Caco-2 (cell line): ENCODE data around the gene RORC. TPM values are rescaled to one million over a fixed set of nuclear protein-coding genes. Genes with fewer than 3 reads are reported as not detected.
"Not testable (repeated sequence)": the region's sequence is repeated elsewhere in the genome, so short reads cannot be mapped to it uniquely, and the experiment has no call there.

ENCODE experiments used
- BruUV-seq: library from RNA; stranded (reverse); fragments of 400-500 nt; replicated peaks from 2 replicates; lab custom pipeline; 2021; lab: Mats Ljungman, UMichigan
- CTCF ChIA-PET: fragments of 300-600 bp; sonication (Branson Sonifier 250); formaldehyde crosslinking; loops from one replicate; lab custom pipeline; 2022; ENCODE audit warnings: antibody characterized with exemption; lab: Charles Lee
- POLR2A ChIA-PET: fragments of 300-600 bp; sonication (Branson Sonifier 250); formaldehyde crosslinking; loops from one replicate; lab custom pipeline; 2022; ENCODE audit warnings: antibody characterized with exemption; lab: Charles Lee
- DNase-seq, 2 experiments: peaks; one replicate each; pipeline versions ENCODE4 v3.0.0 to v3.0.0-alpha.2; 2020 to 2022
- H3K27me3 ChIP-seq: replicated peaks from 2 replicates; pipeline ENCODE4 v1.6.0; 2011; ENCODE audit warnings: low read length; ENCODE audit not compliant: control insufficient read depth, insufficient read depth
- H3K36me3 ChIP-seq: 2 replicates; pipeline ENCODE4 v1.5.1; 2011; ENCODE audit warnings: low read length; ENCODE audit not compliant: control insufficient read depth, insufficient read depth
- H3K4me1 ChIP-seq: fragments of 250-450 bp; sonication (Bioruptor Pico); 2 replicates; pipeline ENCODE4 v1.5.1; 2020; ENCODE audit warnings: mild to moderate bottlenecking
- H3K4me3 ChIP-seq: 2 replicates; pipeline ENCODE4 v1.5.1; 2011; ENCODE audit warnings: low read depth, mild to moderate bottlenecking, control low read depth, low read length
- H3K9me3 ChIP-seq: fragments of 250-450 bp; sonication (Bioruptor Pico); 2 replicates; pipeline ENCODE4 v1.5.1; 2020; ENCODE audit warnings: mild to moderate bottlenecking, moderate library complexity
- H3K27ac Mint-ChIP-seq: one replicate; pipeline ENCODE4 v1.8.0; 2022; ENCODE audit warnings: mixed read lengths; ENCODE audit not compliant: unreplicated experiment
- H3K27me3 Mint-ChIP-seq: one replicate; pipeline ENCODE4 v1.8.0; 2022; ENCODE audit warnings: mixed read lengths; ENCODE audit not compliant: insufficient read depth, unreplicated experiment
- H3K36me3 Mint-ChIP-seq: one replicate; pipeline ENCODE4 v1.8.0; 2022; ENCODE audit warnings: mild to moderate bottlenecking, mixed read lengths; ENCODE audit not compliant: insufficient read depth, unreplicated experiment
- H3K4me1 Mint-ChIP-seq: one replicate; pipeline ENCODE4 v1.8.0; 2022; ENCODE audit warnings: low read depth, mixed read lengths; ENCODE audit not compliant: unreplicated experiment
- H3K4me3 Mint-ChIP-seq: one replicate; pipeline ENCODE4 v1.8.0; 2022; ENCODE audit warnings: mild to moderate bottlenecking, moderate library complexity, mixed read lengths; ENCODE audit not compliant: unreplicated experiment
- H3K9me3 Mint-ChIP-seq: one replicate; pipeline ENCODE4 v1.8.0; 2022; ENCODE audit warnings: mixed read lengths; ENCODE audit not compliant: unreplicated experiment
- CTCF ChIP-seq, 2 experiments: fragments of 200-600 bp in 1 of 2; IDR thresholded peaks; 1 replicate in 1 of 2; 2 replicates in 1 of 2; pipeline versions ENCODE4 v1.5.1 to v1.8.0; 2011 to 2022; ENCODE audit warnings: antibody characterized with exemption in 1 of 2, control low read depth in 1 of 2, inconsistent platforms in 1 of 2, low read depth in 1 of 2, low read length in 1 of 2, mild to moderate bottlenecking in 1 of 2, moderate library complexity in 1 of 2; ENCODE audit not compliant: insufficient read depth in 1 of 2, severe bottlenecking in 1 of 2, unreplicated experiment in 1 of 2
- intact Hi-C: fragments of 100-400 bp; cut with micrococcal nuclease; formaldehyde crosslinking; loops from one replicate; pipeline ENCODE4 v1.10.0; 2022; ENCODE audit not compliant: unreplicated experiment
- total RNA-seq: library from RNA; stranded (reverse); gene quantifications from 2 replicates; pipeline ENCODE4 v1.2.3, GENCODE V29; 2022

RORC gene
- total RNA-seq, 1 experiment from 2014 or later = not detected

GRCh38 chr1:151775894-151776664 lies 55.5 kb downstream of the RORC start:
- TF ChIP-seq CTCF (IDR thresholded peaks at IDR 0.05; ENCODE audit: insufficient read depth in 1 of 2, low read depth in 1 of 2, low read length in 1 of 2, severe bottlenecking in 1 of 2, unreplicated experiment in 1 of 2) = no peak

DNA sequence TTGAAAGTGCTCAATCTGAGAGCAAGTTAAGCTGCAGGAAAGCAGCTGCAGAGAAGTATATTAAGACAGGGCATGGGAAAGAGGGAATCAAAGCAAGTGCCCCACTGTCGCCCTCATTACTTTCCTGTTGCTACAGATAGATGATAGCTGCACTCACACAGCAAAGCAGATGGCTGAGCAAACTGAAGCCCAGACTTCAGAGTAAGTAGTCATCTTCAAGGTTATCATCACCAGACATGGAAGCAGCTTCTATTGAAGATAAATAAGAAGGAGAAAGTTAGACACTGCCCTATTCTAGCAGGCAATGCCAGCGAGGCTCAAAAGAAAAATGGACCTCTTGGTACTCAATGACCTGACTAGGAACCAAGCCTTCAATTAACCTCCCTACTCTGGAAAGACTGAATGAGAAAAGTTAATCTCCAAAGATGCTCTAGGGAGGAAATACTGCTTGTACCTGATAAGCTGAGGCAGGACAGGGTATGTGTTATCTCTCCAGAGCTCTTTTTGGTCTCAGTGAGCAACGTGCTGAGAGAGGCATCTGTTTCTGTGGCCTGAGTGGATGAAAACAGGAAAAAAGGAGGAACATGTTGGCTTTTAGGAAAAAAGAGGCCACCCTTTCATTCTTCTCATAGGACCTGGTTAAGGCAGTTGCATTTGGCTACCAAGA lies 57.2 kb downstream of the RORC start:
- H3K36me3 ChIP-seq = no peaks in the 10 kb centered on the region; the same call in 1 of the 2 replicates
- Mint-ChIP-seq H3K27ac (no peak overlapping the region), H3K27me3 (no peaks in the 10 kb centered on the region), H3K4me1 (no peaks in the 10 kb centered on the region), H3K4me3 (no peak overlapping the region), H3K9me3 (no peaks in the 10 kb centered on the region), H3K36me3 (no peaks in the 10 kb centered on the region)
- ChIA-PET POLR2A (interaction anchor here (0.7 kb wide), 1 partner anchor 11 kb away, joined by 3 read pairs; the partner anchor contains the start of gene MRPL9), CTCF (no interaction called here)
- no peaks in the 10 kb centered on the region for H3K27me3 ChIP-seq
- no peak for DNase-seq
- no TSS peak for BruUV-seq
- no peaks in the 10 kb centered on the region for H3K9me3 ChIP-seq
- intact Hi-C loops = no loop called here
- no peak for TF ChIP-seq CTCF (IDR thresholded peaks at IDR 0.05; ENCODE audit: insufficient read depth in 1 of 2, low read depth in 1 of 2, low read length in 1 of 2, severe bottlenecking in 1 of 2, unreplicated experiment in 1 of 2)
- no peaks in the 10 kb centered on the region for H3K4me1 ChIP-seq
- no peak overlapping the region for H3K4me3 ChIP-seq

More at GRCh38 chr1:151775894-151776664, 55.5 kb downstream of the RORC start:
- Mint-ChIP-seq H3K4me1 (no peaks in the 10 kb centered on the region), H3K27ac (no peak overlapping the region), H3K36me3 (no peaks in the 10 kb centered on the region), H3K9me3 (no peaks in the 10 kb centered on the region), H3K4me3 (no peak overlapping the region), H3K27me3 (no peaks in the 10 kb centered on the region)
- Histone ChIP-seq H3K27me3 (no peaks in the 10 kb centered on the region), H3K36me3 (no peaks in the 10 kb centered on the region; the same call in 1 of the 2 replicates), H3K9me3 (no peaks in the 10 kb centered on the region), H3K4me3 (no peak overlapping the region), H3K4me1 (no peaks in the 10 kb centered on the region)
- BruUV-seq = no TSS peak
- intact Hi-C loops = no loop called here
- CTCF ChIA-PET = no interaction called here
- POLR2A ChIA-PET = no interaction called here
- no peak for DNase-seq

GRCh38 chr1:151773702-151774101 lies 57.9 kb downstream of the RORC start:
- no peak overlapping the region for H3K27ac Mint-ChIP-seq
- no peak overlapping the region for H3K4me3 Mint-ChIP-seq
- CTCF ChIA-PET = no interaction called here
- peaks cover under 1% of the 10 kb centered on the region; the same call in 1 of the 2 replicates for H3K4me1 ChIP-seq
- POLR2A ChIA-PET = no interaction called here
- H3K27me3 Mint-ChIP-seq = no peaks in the 10 kb centered on the region
- intact Hi-C loops = no loop called here
- H3K4me3 ChIP-seq = no peak overlapping the region
- H3K4me1 Mint-ChIP-seq = no peaks in the 10 kb centered on the region
- H3K27me3 ChIP-seq = no peaks in the 10 kb centered on the region
- no peak for TF ChIP-seq CTCF (IDR thresholded peaks at IDR 0.05; ENCODE audit: insufficient read depth in 1 of 2, low read depth in 1 of 2, low read length in 1 of 2, severe bottlenecking in 1 of 2, unreplicated experiment in 1 of 2)
- H3K9me3 ChIP-seq = no peaks in the 10 kb centered on the region
- H3K36me3 Mint-ChIP-seq = no peaks in the 10 kb centered on the region
- BruUV-seq = TSS peak; percentile 38
- H3K9me3 Mint-ChIP-seq = no peaks in the 10 kb centered on the region
- no peaks in the 10 kb centered on the region; the same call in 1 of the 2 replicates for H3K36me3 ChIP-seq
- DNase-seq = no peak

DNA sequence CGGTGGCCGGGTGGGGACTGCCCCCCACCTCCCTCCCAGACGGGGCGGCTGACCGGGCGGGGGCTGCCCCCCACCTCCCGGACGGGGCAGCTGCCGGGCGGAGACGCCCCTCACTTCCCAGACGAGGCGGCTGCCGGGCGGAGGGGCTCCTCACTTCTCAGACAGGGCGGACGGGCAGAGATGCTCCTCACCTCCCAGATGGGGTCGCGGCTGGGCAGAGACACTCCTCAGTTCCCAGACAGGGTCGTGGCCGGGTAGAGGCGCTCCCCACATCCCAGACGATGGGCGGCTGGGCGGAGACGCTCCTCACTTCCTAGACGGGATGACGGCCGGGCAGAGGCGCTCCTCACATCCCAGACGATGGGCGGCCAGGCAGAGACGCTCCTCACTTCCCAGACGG lies 62.3 kb downstream of the RORC start:
- intact Hi-C loops = not testable (repeated sequence)

More for the DNA sequence above, 62.3 kb downstream of the RORC start:
- CTCF ChIA-PET, H3K9me3 ChIP-seq, POLR2A ChIA-PET, H3K4me3 Mint-ChIP-seq, H3K36me3 Mint-ChIP-seq, H3K4me3 ChIP-seq, H3K27me3 Mint-ChIP-seq, H3K36me3 ChIP-seq, H3K27me3 ChIP-seq, H3K9me3 Mint-ChIP-seq, H3K27ac Mint-ChIP-seq, BruUV-seq, DNase-seq: not testable (repeated sequence)
- peaks cover 13% of the 10 kb centered on the region for H3K4me1 ChIP-seq
- peaks cover 20% of the 10 kb centered on the region for H3K4me1 Mint-ChIP-seq
